ENCODE results near the gene AGBL4. TPM values are rescaled to one million over a fixed set of nuclear protein-coding genes. Genes with fewer than 3 reads are reported as not detected.

Gene AGBL4
- total and polyA plus RNA-seq, 10 donors: 0.05 to 1.8 (median 0.32) TPM; not detected in 1

GRCh38 chr1:48657413-48657812 is 1366.3 kb downstream of the AGBL4 start:
- Histone ChIP-seq H3K27me3 (replicated peaks in 1 of 7) (no peaks in the 10 kb centered on the region), H3K9me3 (no peaks in the 10 kb centered on the region), H3K4me1 (no peaks in the 10 kb centered on the region), H3K36me3 (no peaks in the 10 kb centered on the region), H3K4me3 (no peak overlapping the region), H3K27ac (no peak overlapping the region)
- no peak for DNase-seq
- 76 to 83% (median 81%) methylated on average over 4 of the region's 4 CpGs for WGBS, 5 donors
- intact Hi-C loops (cut with DNase I; ENCODE audit: low total_unique reads): no loop called here
- TF ChIP-seq POLR2A (IDR thresholded peaks at IDR 0.05) (no peak), POLR2AphosphoS5 (IDR thresholded peaks at IDR 0.05) (no peak), CTCF (IDR thresholded peaks at IDR 0.05 in 8 of 11, conservative IDR thresholded peaks at IDR 0.05 in 3 of 11) (no peak)

DNA sequence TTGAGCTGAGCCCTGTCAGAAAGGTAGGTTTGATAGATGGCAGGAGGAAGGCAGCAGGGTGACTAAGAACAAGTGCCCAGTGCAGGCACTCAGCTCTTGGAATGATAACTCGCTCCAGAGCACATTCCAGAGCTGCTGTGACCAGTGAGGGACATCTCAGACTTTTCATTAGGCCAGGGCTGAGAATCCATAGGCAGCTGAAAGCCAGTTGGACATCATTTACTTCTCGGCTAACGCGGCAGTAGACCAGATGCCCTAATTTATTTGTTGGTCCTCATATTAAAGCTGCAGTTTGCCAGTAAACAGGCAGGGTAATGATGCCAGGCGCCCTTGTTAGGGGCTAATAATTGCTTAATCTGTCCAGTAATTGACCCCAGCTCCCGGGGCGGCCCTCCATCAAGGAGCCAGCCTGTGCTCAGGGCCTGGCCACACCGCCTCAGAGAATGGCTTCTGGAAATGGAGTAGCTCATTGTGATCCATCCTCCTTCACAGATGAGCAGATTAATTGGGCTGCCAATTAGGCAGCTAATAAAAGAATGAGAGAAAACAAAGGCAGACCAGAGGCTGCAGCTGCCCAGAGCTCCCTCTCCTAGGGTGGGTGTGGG is 1369.0 kb downstream of the AGBL4 start:
- H3K4me1 ChIP-seq: no peaks in the 10 kb centered on the region

GRCh38 chr1:48652334-48652733 is 1371.4 kb downstream of the AGBL4 start:
- Histone ChIP-seq H3K27ac (no peak overlapping the region), H3K27me3 (replicated peaks in 1 of 7) (no peaks in the 10 kb centered on the region), H3K9me3 (no peaks in the 10 kb centered on the region), H3K4me1 (no peaks in the 10 kb centered on the region), H3K36me3 (no peaks in the 10 kb centered on the region), H3K4me3 (no peak overlapping the region)
- 88 to 94% (median 92%) methylated on average over 6 of the region's 6 CpGs for WGBS, 5 donors
- TF ChIP-seq CTCF (IDR thresholded peaks at IDR 0.05 in 8 of 11, conservative IDR thresholded peaks at IDR 0.05 in 3 of 11) (no peak), POLR2A (IDR thresholded peaks at IDR 0.05) (no peak), POLR2AphosphoS5 (IDR thresholded peaks at IDR 0.05) (no peak)
- no peak for DNase-seq
- intact Hi-C loops (cut with DNase I; ENCODE audit: low total_unique reads): no loop called here

More for the DNA sequence above, 1369.0 kb downstream of the AGBL4 start:
- Histone ChIP-seq H3K9me3 (no peaks in the 10 kb centered on the region), H3K36me3 (no peaks in the 10 kb centered on the region), H3K27ac (no peak overlapping the region), H3K4me3 (no peak overlapping the region), H3K27me3 (replicated peaks in 1 of 7) (no peaks in the 10 kb centered on the region)
- DNase-seq: no peak
- TF ChIP-seq CTCF (IDR thresholded peaks at IDR 0.05 in 8 of 11, conservative IDR thresholded peaks at IDR 0.05 in 3 of 11) (no peak), POLR2AphosphoS5 (IDR thresholded peaks at IDR 0.05) (no peak), POLR2A (IDR thresholded peaks at IDR 0.05) (no peak)
- intact Hi-C loops (cut with DNase I; ENCODE audit: low total_unique reads): no loop called here
- WGBS, 5 donors: 81 to 89% (median 86%) methylated on average over 4 to 8 of the region's 8 CpGs

DNA sequence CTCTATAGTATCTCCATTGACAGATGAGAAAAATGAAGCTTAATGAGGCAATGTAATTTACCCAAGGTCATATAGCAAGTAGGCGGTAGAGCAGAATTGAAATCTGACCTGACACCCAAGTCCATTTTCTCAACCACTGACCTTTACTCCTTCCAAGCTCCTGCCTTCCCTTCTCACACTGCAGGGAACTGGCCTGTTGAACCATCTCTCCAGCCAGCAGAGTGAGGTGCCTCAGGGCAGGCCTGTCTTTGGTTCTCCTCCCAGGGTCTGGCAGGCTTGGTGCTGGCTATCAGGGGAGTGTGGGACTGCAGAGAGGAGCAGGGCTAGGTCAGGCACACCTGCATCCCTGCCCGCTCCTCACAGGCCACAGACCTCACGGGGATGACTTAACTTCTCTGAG is 1373.9 kb downstream of the AGBL4 start:
- intact Hi-C loops (cut with DNase I; ENCODE audit: low total_unique reads): no loop called here
- WGBS, 5 donors: 89 to 98% (median 95%) methylated on average over 3 of the region's 3 CpGs
- no peak for TF ChIP-seq POLR2A (IDR thresholded peaks at IDR 0.05)
- no peak for TF ChIP-seq CTCF (IDR thresholded peaks at IDR 0.05 in 8 of 11, conservative IDR thresholded peaks at IDR 0.05 in 3 of 11)
- no peak for TF ChIP-seq POLR2AphosphoS5 (IDR thresholded peaks at IDR 0.05)

More for the DNA sequence above, 1373.9 kb downstream of the AGBL4 start:
- Histone ChIP-seq H3K27ac (no peak overlapping the region), H3K4me1 (no peaks in the 10 kb centered on the region), H3K4me3 (no peak overlapping the region), H3K27me3 (replicated peaks in 1 of 7) (no peaks in the 10 kb centered on the region), H3K36me3 (no peaks in the 10 kb centered on the region), H3K9me3 (no peaks in the 10 kb centered on the region)
- DNase-seq: no peak
